HG03521 (cell line): Measurements from ENCODE around the gene TAF9B.
"Not testable (repeated sequence)": the region's sequence is repeated elsewhere in the genome, so short reads cannot be mapped to it uniquely, and the experiment has no call there.

Experiments
- ATAC-seq: cut with Tn5 transposase; IDR thresholded peaks from one replicate; pipeline ENCODE4 v1.9.1; 2021; ENCODE audit warnings: mild to moderate bottlenecking, moderate library complexity; ENCODE audit not compliant: unreplicated experiment

TAF9B gene

DNA sequence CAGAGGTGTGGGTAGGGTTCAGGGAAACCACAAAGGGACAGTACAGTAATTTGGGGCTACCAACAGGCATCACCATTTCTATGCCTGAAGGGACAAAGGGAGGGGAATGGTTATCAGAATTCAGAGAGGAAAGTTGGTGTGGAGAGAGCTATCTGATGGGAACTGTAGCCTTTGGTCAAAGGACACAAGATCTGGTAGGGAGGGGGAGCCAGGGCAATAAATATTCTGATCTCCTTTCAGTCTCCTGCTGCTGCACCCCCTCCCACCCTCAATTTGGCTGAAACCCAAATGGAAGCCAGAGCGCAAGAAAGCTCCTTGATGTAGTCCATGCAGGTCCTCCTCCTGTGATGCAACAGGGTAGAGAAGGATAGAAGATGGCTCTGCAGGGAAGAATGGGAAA is 20.8 kb downstream of the TAF9B start:
- ATAC-seq, result no peak

DNA sequence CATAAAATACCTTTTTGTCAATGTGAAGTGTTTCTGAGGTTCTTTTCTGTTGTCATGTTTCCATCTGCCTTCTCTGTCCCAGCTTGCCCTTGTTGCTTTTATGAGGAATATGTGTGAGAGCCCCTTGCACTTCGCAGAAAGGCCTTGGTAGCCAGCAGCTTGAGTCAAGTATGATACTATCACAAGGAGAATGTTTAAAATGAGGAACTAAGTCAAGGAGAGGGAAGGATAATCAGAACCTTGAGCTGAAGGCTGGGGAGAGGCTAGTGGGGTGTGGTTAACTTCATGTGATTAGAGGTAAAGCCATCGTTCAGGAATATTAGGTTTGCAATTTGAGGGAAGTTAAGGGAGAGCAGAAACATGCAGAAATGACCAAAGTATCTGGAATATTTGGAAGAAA is 22.7 kb downstream of the TAF9B start:
- ATAC-seq, result no peak

DNA sequence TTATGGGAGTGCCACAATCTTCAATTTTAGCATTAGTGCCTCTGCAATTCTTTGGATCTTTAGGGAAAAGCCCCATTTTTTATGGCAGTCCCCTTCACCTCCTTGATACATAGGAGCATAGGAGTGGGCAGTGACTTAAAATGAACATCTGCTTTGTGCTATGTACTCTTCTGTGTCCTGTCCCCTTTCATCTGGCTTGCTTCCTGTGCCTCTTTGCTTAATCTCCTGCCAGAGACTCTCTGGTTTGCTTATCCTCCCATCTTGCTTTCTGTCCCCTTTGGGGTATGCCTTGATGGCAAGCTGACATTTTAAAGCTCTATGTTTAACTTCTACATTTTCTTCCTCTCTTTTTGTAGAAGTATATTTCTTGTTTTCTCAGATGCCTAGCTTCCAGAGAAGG is 23.1 kb downstream of the TAF9B start:
- ATAC-seq, result no peak

DNA sequence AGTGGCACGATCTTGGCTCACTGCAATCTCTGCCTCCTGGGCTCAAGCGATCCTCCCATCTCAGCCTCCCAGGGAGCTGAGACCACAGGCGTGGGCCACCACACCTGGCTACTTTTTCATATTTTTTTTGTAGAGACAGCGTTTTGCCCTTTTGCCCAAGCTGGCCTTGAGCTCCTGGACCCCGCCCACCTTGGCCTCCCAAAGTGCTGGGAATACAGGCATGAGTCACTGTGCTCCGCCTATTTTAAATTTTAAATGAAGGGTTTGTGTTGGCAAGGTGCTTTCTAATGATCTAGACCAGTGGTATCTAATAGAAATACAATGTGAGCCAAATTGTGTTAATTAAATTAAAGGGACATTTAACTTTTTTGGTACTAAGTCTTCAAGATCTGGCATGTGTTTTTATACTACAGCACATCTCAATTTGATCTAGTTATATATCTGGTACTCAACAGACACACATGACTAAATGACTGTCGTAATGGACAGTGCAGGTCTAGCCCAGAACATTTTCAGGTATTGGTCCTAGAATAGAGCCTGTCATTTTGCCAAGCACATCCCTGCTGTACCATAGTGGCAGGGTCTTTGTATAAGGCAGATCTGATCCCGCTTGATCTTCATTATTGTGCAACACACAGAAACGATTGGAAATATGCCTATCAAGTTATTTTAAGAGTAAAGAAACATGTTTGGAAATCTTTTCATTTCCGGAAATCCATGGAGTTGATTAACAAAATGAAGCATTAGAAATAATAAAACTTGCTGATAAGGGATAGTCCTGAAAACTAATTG is 28.1 kb downstream of the TAF9B start:
- ATAC-seq, result no peak

DNA sequence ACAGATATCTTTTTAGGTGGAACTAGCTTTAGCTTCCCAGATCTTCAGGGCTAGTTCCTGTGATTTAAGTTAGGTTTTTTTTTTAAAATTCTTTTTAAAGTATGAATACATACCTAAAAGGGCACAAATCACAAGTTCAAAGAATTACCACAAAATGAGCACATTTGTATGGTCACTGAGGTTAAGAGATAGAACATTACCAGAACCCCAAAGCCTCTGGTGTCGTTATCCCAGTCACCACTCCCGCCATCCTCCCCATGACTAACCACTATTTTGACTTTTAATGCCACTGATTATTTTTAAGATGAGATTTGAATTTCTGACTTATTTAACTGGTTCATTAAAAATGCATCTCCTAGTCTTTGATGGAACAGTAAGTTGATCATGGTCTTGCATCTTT is 30.0 kb downstream of the TAF9B start:
- no peak for ATAC-seq

DNA sequence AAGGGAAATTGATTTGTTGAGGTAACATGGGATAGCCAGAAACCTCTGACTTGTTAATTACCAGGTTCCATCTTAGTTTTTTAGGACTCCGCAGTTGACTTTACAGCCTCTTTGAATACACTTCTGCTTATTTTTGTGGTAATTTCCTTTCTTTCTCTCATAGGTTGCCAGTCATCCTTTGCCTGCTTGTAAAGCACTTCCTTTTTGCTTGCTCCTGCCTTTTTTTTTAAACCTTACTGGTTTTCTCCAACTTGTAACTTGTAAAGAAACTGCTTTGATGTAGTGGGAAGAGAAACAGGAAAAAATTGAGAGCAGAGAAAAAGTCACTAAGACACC is 32.8 kb downstream of the TAF9B start:
- ATAC-seq, result no peak

DNA sequence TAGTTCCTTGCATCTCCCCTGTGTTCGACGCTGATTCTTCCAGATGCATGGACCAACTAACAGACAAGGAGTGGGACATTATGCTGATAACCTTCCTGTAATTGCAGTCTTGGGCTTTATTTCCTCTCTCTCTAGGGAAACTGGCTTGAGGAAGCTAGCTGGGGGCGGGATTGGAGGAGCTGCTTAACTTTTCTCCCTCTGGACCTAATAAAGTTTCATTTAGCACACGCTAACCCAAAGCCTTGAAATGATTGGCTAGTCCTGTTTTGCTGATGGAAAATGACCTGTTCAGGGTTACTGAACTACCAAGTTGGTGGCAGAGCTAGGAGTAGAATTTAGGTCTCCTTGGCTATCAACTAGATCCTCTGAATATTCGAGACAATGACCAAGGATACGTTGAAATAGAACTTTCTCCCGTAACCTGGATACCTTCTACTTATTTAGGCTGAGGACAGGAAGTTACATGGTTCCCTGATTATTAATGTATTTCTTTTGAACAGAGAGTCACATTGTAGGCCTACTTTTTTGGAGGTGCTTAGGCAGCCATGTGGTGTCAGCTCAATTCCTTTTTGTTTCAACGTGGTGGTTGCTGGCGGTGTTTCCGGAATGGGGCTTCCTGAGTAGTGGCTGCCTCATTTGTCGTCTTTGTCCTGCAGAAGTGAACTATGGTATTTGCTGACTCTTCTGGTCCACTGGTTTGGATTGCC is 33.4 kb downstream of the TAF9B start:
- ATAC-seq, result no peak

DNA sequence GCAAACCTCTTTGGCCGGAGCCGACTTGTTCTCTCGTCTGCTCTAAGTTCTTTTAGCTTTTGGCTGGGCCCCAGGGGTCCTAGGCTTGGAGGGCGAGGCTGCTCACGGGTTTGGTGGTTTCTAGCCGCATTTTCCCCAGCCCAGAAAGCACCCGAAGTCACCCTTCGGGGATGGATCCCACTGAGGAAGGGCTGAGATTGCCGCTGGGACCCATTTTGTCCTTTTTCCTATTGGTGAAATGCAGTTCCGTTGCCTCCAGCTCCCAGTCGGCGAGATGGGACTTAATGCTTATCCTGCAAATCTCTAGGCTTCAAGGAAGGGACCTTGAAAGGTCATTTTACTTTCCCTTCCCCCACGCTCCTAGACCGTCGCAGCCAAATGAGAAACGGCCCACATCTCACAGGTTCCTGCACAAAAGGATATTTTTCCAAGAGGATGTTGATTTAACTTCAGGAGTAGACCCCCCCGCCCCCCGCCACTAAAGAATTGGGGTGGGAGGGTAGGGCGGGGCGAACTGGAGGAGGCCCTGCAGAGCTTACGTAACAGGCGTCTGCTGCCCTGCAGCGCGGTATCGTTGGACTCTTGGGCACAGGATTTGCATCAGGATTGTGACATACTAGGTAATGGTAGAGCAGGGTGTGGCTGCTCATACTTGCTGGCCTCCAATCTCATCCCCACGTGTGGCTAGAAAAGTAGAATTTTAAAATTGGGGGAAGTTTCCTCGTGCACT is 34.8 kb downstream of the TAF9B start:
- no peak for ATAC-seq

DNA sequence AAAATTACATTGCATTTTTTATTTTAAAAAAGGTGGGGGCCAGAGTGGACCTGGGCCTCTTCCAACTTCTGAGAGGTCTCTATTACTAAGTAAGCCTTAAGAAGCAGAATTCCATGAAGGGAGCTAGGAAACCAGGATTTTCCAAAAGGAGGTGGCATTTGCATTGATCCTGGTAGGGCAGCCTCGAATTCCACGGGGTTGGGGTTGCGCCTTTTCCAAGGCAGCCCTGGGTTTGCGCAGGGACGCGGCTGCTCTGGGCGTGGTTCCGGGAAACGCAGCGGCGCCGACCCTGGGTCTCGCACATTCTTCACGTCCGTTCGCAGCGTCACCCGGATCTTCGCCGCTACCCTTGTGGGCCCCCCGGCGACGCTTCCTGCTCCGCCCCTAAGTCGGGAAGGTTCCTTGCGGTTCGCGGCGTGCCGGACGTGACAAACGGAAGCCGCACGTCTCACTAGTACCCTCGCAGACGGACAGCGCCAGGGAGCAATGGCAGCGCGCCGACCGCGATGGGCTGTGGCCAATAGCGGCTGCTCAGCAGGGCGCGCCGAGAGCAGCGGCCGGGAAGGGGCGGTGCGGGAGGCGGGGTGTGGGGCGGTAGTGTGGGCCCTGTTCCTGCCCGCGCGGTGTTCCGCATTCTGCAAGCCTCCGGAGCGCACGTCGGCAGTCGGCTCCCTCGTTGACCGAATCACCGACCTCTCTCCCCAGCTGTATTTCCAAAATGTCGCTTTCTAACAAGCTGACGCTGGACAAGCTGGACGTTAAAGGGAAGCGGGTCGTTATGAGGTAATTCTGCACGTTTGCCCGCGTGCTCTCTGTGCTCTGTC is 35.6 kb downstream of the TAF9B start, which contains the start of gene PGK1:
PGK1 (plus strand) TSS at position 626 of the 824 bp plus-strand sequence; CDS start at position 719, 93 bp downstream.
- peak; percentile 98 for ATAC-seq

DNA sequence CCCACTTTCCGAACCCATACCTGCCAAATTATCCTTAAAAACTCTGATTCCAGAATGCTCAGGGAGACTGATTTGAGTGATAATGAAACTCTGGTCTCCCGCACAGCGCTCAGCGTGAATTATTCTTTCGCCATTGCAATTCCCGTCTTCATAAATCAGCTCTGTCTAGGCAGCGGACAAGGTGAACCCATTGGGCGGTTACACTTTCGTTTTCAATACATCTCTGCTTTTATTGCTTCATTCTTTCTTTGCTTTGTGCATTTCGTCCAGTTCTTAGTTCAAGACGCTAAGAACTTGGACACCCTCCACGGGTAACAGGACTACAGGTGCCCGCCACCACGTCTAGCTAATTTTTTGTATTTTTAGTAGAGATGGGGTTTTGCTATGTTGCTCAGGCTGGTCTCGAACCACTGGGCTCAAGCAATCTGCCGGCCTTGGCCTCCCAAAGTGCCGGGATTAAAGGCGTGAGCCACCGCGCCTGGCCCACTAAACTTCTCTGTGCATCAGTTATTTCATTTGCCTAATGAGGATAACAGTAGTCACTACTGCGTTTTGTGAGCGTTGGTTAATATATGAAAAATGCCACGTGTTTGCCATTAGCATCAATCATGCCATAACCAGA is 36.3 kb downstream of the TAF9B start:
- no peak for ATAC-seq

DNA sequence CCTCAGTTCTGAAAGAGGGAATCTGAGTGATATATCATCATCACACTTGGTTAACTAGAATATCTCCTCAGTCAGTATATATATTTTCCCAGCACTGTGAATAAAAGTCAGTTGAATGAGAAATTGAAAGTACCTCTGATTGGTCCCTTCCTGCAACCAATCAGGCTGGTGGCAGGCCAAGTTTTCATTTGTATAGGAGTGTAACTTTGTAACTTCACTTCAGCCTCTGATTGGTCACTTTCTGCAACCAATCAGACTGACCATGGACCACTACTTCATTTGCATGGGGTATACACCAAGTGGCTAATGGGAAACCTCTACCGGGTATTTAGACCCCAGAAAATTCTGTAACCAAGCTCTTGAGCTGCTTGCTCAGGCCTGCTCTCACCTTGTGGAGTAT is 37.4 kb downstream of the TAF9B start:
- no peak for ATAC-seq

DNA sequence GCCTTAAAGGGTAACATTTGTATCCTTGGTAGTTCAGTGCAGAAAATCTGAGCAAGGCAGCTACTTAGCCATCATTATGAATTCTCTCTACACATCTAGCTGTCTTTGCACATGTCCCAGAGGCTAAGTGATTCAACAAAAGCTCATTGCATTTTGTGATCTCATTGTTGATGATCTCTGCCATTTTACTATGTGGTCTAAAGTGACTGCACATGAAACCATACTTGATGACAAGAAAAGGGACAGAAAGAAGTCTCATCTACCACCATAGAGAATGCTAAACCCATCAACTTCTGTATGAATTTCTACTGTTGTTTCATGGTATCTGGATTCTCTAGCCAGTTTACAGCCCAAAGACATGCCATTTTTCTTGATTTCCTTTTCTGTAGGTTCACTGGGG is 41.3 kb downstream of the TAF9B start:
- no peak for ATAC-seq

DNA sequence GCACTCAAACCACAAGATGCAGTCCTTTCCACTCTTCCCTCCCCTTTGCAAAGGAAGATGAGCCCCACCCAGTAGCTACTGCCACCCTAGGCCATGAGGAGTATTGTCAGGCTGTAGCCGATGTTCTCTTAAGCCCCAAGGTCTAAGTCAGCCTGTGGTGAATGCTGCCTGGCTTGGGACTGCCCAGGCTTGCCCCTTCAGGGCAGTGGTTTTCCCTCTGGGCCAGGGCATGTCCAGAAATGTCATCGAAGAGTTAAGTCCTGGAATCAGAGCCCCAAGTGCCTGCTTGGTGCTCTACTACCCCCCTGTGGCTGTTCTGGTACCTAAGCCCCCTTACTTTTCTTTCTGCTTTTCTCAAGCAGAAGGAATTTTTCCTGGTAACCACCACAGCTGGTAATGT is 47.2 kb downstream of the TAF9B start:
- peak; percentile 56 for ATAC-seq

DNA sequence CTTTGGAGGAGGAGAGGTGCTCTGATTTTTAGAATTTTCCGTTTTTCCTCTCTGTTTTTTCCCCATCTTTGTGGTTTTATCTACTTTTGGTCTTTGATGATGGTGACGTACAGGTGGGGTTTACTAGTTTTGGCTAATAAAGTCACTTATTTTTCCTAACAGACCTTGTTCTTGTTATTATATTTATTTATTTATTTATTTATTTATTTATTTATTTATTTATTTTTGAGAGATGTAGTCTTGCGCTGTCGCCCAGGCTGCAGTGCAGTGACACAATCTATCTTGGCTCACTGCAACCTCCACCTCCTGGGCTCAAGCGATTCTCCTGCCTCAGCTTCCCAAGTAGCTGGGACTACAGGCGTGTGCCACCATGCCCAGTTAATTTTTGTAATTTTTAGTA is 58.0 kb downstream of the TAF9B start:
- not testable (repeated sequence) for ATAC-seq
